DOHH2 (cell line): Measurements from ENCODE around the gene SCN5A.

Source experiments
- CTCF ChIP-seq: fragments of 200-600 bp; sonication (generic); IDR thresholded peaks from one replicate; pipeline ENCODE4 v1.5.1; 2014; ENCODE audit warnings: antibody characterized with exemption, mild to moderate bottlenecking, low read depth, low read length; ENCODE audit not compliant: poor library complexity, severe bottlenecking
- EZH2phosphoT487 ChIP-seq: fragments of 200-600 bp; sonication (generic); IDR thresholded peaks from 2 replicates; pipeline ENCODE4 v1.6.1; 2017; ENCODE audit warnings: borderline replicate concordance, mild to moderate bottlenecking, antibody characterized with exemption, low read length, moderate library complexity, mixed read lengths

GRCh38 chr3:38542401-38543298 lies 106.8 kb downstream of the SCN5A start:
- no peak for TF ChIP-seq CTCF
- no peak for TF ChIP-seq EZH2phosphoT487
